ENCODE measurements around the gene ZNF280D.

- TF ChIP-seq CTCF (IDR thresholded peaks at IDR 0.05), result no peak
- no peak for TF ChIP-seq POLR2A (IDR thresholded peaks at IDR 0.05)
These were observed 147.1 kb downstream of the ZNF280D start for GRCh38 chr15:56586206-56586605.
